Glomerular visceral epithelial cell (primary cell): ENCODE results near the gene MCM9.
"Not testable (repeated sequence)": the region's sequence is repeated elsewhere in the genome, so short reads cannot be mapped to it uniquely, and the experiment has no call there.

Experiments used
- DNase-seq: peaks from one replicate; pipeline ENCODE4 v3.0.0-alpha.2; 2016; ENCODE audit errors: extremely low spot score

MCM9 gene

GRCh38 chr6:118770112-118770788 is 164.7 kb downstream of the MCM9 start:
- no peak for DNase-seq

- DNase-seq, result no peak
Observed at GRCh38 chr6:118768904-118769325, 166.0 kb downstream of the MCM9 start.

- no peak for DNase-seq
Observed at GRCh38 chr6:118768441-118768840, 166.5 kb downstream of the MCM9 start.

- DNase-seq, result not testable (repeated sequence)
Observed at GRCh38 chr6:118765316-118765715, 169.6 kb downstream of the MCM9 start.

GRCh38 chr6:118764766-118765165 is 170.2 kb downstream of the MCM9 start:
- DNase-seq, result no peak
